ENCODE measurements around the gene NECAP2.

NECAP2 gene

DNA sequence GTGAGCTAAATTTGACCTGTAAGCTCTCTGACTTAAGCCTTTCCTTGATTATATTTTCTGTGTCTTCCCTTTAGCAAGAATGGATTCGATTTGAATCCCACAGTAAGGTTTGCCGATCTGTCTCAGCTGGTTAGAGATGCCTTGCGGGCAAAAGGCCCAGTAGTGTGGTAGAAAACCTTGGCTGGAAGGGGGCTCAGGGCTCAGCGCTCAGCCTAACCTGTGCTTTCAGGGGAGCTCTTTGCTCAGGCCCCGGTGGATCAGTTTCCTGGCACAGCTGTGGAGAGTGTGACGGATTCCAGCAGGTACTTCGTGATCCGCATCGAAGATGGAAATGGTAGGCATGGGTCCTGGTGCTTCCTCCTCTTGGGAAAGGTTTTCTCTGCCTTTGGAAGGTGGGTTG is 7.1 kb downstream of the NECAP2 start:
- Histone ChIP-seq H3K9me2 (replicated peaks; ENCODE audit: insufficient read depth, low read length) (no peaks in the 10 kb centered on the region), H3K9ac (ENCODE audit: low read length) (no peak overlapping the region), H3K27me3 (ENCODE audit: low read length) (no peaks in the 10 kb centered on the region), H3K36me3 (ENCODE audit: low read length) (no peaks in the 10 kb centered on the region), H3K79me2 (ENCODE audit: insufficient read depth, low read length) (peaks cover 5% of the 10 kb centered on the region), H3K4me2 (ENCODE audit: low read depth, low read length, poor library complexity, severe bottlenecking) (no peak overlapping the region), H3K9me3 (ENCODE audit: insufficient read depth, low read length) (no peaks in the 10 kb centered on the region), H3K27ac (ENCODE audit: low read depth, low read length) (no peak overlapping the region), H3K4me3 (ENCODE audit: insufficient read depth, low read length, poor library complexity, severe bottlenecking) (no peak overlapping the region), H4K20me1 (ENCODE audit: low read depth, low read length) (no peaks in the 10 kb centered on the region), H3F3A (ENCODE audit: insufficient read depth) (no peaks in the 10 kb centered on the region), H2AFZ (ENCODE audit: low read depth, low read length, severe bottlenecking) (no peak overlapping the region)
- TF ChIP-seq, protein P1, sequence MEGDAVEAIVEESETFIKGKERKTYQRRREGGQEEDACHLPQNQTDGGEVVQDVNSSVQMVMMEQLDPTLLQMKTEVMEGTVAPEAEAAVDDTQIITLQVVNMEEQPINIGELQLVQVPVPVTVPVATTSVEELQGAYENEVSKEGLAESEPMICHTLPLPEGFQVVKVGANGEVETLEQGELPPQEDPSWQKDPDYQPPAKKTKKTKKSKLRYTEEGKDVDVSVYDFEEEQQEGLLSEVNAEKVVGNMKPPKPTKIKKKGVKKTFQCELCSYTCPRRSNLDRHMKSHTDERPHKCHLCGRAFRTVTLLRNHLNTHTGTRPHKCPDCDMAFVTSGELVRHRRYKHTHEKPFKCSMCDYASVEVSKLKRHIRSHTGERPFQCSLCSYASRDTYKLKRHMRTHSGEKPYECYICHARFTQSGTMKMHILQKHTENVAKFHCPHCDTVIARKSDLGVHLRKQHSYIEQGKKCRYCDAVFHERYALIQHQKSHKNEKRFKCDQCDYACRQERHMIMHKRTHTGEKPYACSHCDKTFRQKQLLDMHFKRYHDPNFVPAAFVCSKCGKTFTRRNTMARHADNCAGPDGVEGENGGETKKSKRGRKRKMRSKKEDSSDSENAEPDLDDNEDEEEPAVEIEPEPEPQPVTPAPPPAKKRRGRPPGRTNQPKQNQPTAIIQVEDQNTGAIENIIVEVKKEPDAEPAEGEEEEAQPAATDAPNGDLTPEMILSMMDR (IDR thresholded peaks at IDR 0.05; ENCODE audit: insufficient read depth, low read length, poor library complexity, severe bottlenecking), result no peak
- no peak for TF ChIP-seq EZH2phosphoT487 (conservative IDR thresholded peaks at IDR 0.05; ENCODE audit: low read length)

DNA sequence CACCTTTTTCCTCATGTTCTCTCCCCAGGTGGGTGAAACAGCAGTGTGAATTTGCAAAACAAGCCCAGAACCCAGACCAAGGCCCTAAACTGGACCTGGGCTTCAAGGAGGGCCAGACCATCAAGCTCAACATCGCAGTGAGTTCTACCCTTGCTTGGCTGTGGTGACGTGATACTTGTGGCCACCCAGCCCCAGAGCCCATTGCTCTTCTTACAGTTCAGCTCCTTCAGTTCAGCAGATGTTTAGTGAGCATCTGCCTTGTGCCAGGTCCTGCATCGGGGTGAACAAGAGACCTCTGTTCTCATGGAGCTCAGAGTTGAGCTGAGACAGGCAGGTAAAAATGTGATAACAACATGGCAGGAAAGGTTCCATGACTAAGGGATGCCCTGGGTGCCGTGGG is 8.5 kb downstream of the NECAP2 start:
- Histone ChIP-seq H4K20me1 (ENCODE audit: low read depth, low read length) (no peaks in the 10 kb centered on the region), H3K9me2 (replicated peaks; ENCODE audit: insufficient read depth, low read length) (no peaks in the 10 kb centered on the region), H3F3A (ENCODE audit: insufficient read depth) (no peaks in the 10 kb centered on the region), H3K27ac (ENCODE audit: low read depth, low read length) (no peak overlapping the region), H2AFZ (ENCODE audit: low read depth, low read length, severe bottlenecking) (no peak overlapping the region), H3K27me3 (ENCODE audit: low read length) (no peaks in the 10 kb centered on the region), H3K9ac (ENCODE audit: low read length) (no peak overlapping the region), H3K79me2 (ENCODE audit: insufficient read depth, low read length) (no peaks in the 10 kb centered on the region), H3K36me3 (ENCODE audit: low read length) (no peaks in the 10 kb centered on the region), H3K9me3 (ENCODE audit: insufficient read depth, low read length) (no peaks in the 10 kb centered on the region), H3K4me3 (ENCODE audit: insufficient read depth, low read length, poor library complexity, severe bottlenecking) (no peak overlapping the region), H3K4me2 (ENCODE audit: low read depth, low read length, poor library complexity, severe bottlenecking) (no peak overlapping the region)
- no peak for TF ChIP-seq EZH2phosphoT487 (conservative IDR thresholded peaks at IDR 0.05; ENCODE audit: low read length)
- TF ChIP-seq, protein P1 (IDR thresholded peaks at IDR 0.05; ENCODE audit: insufficient read depth, low read length, poor library complexity, severe bottlenecking), result no peak

DNA sequence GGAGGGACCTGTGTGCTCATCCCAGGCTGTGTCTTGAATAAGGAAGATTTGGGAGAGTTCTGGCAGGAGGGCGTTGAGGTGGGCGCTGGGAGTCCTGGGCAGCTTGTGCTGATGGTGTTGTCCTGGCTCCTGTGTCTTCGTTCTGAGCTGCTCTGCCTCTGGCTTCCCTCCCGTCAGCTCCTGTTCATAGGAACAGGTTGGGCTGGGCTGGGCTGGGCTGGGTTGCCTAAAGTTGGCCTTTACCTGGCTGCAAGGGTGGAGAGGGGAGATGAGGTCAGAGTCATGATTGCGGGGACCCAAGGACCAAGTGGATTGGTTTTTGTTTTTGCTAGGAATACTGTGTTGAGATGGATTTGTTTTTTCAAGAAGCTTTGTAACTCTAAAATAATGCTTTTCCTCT is 9.1 kb downstream of the NECAP2 start:
- Histone ChIP-seq H3K27ac (ENCODE audit: low read depth, low read length) (no peak overlapping the region), H3K9me2 (replicated peaks; ENCODE audit: insufficient read depth, low read length) (no peaks in the 10 kb centered on the region), H3K9me3 (ENCODE audit: insufficient read depth, low read length) (no peaks in the 10 kb centered on the region), H3K9ac (ENCODE audit: low read length) (no peak overlapping the region), H3F3A (ENCODE audit: insufficient read depth) (no peaks in the 10 kb centered on the region), H3K4me2 (ENCODE audit: low read depth, low read length, poor library complexity, severe bottlenecking) (no peak overlapping the region), H3K27me3 (ENCODE audit: low read length) (no peaks in the 10 kb centered on the region), H3K79me2 (ENCODE audit: insufficient read depth, low read length) (no peaks in the 10 kb centered on the region), H2AFZ (ENCODE audit: low read depth, low read length, severe bottlenecking) (no peak overlapping the region), H3K36me3 (ENCODE audit: low read length) (no peaks in the 10 kb centered on the region), H4K20me1 (ENCODE audit: low read depth, low read length) (no peaks in the 10 kb centered on the region), H3K4me3 (ENCODE audit: insufficient read depth, low read length, poor library complexity, severe bottlenecking) (no peak overlapping the region)
- TF ChIP-seq, protein P1 (IDR thresholded peaks at IDR 0.05; ENCODE audit: insufficient read depth, low read length, poor library complexity, severe bottlenecking), result no peak
- TF ChIP-seq EZH2phosphoT487 (conservative IDR thresholded peaks at IDR 0.05; ENCODE audit: low read length), result no peak

Measured in SU-DHL-6 (cell line).